Stromal cell of bone marrow (primary cell): ENCODE results near the gene TRAPPC3L.

Source experiments
- DNase-seq: peaks from one replicate; pipeline ENCODE4 v3.0.0-alpha.2; 2012; ENCODE audit warnings: low read depth

Gene TRAPPC3L

DNA sequence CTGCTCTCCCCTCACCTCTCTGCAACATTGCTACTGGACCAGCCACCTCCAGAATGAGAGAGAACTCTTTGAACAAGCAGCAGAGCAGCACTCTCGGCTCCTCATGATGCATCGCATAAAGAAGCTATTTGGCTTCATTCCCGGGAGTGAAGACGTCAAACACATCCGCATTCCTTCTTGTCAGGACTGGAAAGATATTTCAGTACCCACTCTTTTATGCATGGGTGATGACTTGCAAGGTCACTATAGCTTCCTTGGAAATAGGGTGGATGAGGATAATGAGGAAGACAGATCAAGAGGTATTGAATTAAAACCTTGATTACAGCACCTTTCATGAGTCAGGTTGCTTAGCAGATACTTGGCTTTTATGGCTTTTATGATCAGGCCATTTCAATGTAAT, 12.4 kb upstream of the TRAPPC3L start:
- peak; percentile 88 for DNase-seq

- DNase-seq = no peak
These were observed 11.4 kb upstream of the TRAPPC3L start for GRCh38 chr6:116556814-116557415.

- no peak for DNase-seq
These were observed 10.6 kb upstream of the TRAPPC3L start for GRCh38 chr6:116556065-116556464.

DNA sequence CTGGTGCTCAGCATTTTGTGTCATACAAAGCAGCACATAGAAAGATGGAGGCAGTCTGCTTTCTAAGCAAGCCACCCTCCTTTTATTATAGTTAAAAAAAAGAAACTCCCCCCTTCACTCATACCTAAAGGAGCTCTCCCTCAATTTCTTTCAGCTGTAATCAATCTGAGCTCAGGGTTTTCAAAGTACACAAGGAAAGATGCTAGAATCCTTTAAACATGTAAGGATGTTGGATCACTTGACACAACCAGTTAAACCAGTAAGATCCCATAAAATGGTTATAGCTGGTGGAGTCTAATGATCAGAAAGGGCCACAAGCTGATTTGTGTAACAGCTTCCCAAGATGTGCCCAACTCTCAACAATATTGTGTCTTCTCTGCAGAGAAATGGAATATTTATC, 8.0 kb upstream of the TRAPPC3L start, which contains the start of gene CALHM4:
Gene CALHM4, plus strand, starts transcription at position 301 of the 400 bp plus-strand sequence. Its CDS starts 43 bp downstream, at position 344.
- DNase-seq = no peak

DNA sequence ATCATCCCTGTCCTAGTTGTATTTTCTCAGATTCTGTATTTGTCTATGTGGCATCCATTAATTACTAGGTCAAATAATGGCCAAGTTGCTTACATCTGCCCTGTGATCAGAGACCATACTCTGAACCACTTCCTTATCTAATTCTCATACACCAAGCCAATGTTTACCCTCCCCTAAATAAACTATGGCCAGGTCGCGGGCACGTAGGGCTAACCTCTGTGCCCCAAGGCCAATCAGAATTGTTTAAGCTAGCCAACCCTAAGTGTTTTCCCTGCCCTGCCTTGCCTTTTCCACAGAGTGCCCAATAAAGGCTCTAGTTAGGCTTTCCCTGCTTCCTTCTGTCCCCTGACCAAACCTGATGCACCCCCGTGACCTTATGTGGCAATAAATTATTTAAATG, 5.3 kb upstream of the TRAPPC3L start:
- DNase-seq = no peak

GRCh38 chr6:116547358-116547757, 1.9 kb upstream of the TRAPPC3L start:
- no peak for DNase-seq

- DNase-seq = no peak
These were observed 2.3 kb downstream of the TRAPPC3L start for GRCh38 chr6:116543149-116543548.

GRCh38 chr6:116542426-116542825, 3.1 kb downstream of the TRAPPC3L start:
- no peak for DNase-seq

DNA sequence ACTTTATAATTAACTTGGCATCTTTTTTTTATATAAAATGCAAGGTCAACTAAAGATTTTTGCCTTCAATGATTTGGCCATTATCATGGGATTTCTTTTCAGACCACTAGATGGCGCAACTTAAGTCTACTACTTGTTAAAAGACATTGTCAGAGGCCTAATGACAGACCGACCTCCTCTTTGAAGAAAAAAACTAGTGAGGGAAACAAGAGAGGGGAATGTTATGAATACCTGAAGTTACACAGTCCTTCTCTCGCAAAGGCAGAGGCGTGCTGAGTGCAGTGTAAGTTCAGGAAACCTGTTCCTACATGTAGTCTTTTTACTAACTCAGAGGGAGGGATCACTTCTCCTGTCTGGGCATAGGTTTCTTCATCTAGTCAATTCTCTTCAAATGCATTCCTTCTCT, 9.3 kb downstream of the TRAPPC3L start:
- peak; percentile 40 for DNase-seq

DNA sequence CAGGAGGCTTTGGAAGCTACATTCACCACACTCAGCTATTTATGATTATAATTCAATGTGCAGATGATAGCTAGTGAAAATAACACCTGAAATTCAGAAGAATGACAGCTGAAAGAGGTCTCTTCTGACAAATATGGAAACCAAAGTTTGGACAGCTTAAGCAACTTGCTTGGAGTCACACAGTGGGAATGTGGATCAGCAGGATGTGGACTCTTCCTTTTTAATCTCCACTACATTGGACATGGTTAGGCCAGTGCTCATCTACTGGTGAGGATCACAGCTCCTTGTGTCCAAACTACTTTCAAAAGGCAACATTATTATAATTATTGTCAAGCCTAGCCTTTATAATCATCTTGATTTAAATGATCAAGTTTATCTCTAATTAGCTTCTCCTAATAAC, 10.4 kb downstream of the TRAPPC3L start:
- DNase-seq = no peak

- no peak for DNase-seq
These were observed 12.1 kb downstream of the TRAPPC3L start for GRCh38 chr6:116533233-116533957.

DNA sequence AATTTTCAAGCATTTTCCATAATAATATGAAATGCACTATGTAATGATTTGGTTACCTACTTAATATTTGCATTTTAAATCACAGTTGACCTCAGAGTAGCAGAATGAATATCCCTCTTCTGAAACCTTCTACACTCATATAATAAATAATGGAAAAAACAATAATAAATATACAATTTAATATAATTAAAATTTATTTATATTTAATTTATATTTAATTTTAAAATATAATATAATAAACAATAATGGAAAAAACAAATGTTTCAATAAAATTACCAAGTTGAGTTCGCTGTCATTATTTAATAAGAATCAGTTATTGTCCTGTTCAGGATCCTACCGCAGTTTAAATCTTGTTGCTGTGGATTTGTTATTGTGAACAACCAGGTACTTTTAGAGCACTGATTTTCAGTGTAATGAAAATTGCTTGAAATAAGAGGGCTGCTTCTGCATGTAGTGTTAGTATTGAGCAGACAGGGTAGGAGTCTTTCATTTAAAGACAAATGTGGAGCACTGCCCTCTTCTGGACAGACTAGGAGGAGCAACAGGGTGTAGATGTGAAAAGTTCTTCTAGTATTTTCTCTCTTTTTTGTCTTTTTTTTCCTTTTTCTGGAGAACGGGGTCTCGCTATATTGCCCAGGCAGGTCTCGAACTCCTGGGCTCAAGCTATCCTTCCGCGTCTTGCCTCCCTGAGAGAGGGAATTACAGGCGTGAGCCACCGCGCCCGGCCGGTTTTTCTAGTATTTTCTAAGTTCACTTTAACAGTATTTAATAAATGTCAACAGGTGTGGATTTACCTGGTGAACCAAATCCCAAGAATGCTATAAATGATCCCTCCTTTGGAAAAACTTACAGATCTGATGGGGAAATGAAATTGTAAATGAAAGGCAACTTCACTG, 13.6 kb downstream of the TRAPPC3L start:
- peak; percentile 62 for DNase-seq

- DNase-seq = no peak
These were observed 15.0 kb downstream of the TRAPPC3L start for GRCh38 chr6:116530436-116530835.

DNA sequence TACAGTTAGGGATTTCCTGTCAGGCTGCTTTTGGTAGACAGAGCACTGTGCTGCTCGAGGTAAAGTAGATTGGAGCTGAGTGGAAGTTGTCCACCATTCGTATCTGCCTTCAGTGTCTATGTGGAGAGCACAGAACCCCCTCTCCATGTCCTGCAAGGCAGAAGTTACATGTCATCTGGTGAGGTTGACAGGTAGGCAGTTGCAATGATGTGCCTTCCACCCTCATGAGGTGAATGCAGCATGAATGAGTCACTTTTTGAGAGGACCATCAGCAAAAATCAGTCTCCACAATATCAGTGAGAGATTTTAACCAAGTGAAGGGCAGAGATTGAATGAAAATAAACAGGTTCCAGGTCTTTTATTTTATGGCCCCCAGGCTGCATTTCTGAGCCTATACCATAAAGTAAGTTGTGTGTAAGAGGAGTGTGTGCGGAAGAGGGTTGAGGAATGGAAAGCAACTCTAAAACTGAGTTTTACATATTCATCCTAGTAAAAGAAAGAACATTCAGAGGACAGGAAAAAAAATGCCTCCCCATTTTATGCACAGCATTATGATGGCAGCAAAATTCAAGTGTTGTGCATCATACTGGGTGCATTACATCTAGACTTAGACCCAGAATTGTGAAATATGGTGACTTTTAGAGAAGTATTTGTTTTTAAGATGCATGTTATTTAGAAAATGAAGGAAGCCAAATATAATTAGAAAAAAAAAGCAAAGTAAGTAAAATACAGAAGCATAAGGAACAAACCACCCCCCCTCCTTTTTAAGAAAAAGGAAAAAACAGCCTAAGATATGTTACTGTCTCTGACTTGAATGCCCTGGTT, 15.8 kb downstream of the TRAPPC3L start:
- DNase-seq = no peak

DNA sequence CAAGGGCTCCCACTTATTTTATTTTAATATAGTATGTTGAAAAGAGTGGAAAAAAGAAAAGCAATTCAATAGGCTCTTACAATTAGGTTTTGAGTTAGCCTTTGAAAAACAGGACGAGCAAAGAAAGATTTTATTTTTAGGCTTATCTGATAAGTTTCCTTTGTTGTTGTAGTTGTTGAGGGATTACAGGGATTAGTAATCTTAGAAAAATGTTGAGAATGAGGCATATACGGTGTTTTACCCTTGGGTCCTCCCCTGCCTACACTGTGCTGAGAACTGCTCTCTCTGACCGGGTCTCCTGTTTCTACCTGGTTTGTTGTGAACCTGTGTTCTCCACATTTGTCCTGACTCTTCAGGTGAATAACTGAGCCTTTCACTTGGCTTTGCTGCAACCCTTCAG, 16.7 kb downstream of the TRAPPC3L start:
- DNase-seq = no peak

- DNase-seq = no peak
These were observed 17.4 kb downstream of the TRAPPC3L start for GRCh38 chr6:116528133-116528532.

- DNase-seq = no peak
These were observed 21.2 kb downstream of the TRAPPC3L start for GRCh38 chr6:116524236-116524635.

DNA sequence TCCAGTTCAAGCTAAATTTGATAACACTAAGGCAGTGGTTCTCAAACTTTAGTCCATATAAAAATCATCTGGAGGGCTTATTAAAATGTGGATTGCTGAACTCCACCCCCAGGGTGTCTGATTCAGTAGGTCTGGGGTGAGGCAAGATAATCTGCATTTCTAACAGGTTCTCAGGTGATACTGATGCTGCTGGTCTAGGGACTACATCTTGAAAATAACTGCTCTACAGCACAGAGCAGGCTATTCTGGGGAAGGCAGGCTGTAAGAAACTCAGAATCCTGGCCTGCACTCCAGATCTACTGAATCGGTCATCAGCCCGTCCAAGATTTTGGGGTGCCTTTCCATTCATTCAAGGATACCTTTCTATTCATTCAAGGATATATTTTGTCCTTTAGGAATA, 22.6 kb downstream of the TRAPPC3L start:
- DNase-seq = no peak

DNA sequence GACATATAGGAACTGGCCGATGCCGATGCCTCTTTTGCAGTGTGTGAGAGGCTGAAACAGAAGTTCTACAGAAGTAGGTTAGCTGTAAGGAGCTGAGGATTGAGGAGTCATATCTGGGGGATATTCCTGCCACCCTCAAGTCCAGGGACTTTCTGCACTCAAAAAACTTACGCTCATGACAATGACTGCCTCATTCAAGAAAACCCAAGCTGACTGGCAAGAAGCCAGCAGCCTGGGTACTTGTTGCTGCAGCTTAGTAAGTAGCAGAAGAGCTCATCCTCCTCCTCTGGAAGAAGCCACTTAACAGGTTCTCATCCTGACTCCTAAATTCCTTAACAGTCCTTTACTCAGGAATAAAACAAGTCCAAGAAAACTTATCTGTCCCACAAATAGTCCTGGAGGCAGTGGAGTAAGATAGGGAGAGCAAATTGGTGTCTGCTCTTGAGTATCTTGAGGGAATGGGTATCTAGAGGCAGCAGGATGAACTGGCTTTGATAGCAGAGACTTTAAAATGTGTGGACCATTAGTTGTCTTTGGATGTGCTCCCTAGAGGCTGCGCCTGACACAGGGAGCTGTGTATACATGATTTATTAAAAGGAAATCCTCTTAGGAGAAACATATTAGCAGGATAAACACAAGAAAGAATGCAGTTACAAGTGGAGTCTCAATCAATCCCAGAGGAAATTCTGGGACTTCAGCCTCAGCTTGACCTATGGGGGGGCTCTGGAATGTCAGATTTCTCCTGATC, 26.7 kb downstream of the TRAPPC3L start:
- no peak for DNase-seq

- no peak for DNase-seq
These were observed 30.3 kb downstream of the TRAPPC3L start for GRCh38 chr6:116515141-116515540.

- no peak for DNase-seq
These were observed 31.4 kb downstream of the TRAPPC3L start for GRCh38 chr6:116514111-116514510.
